GM21576 (cell line): ENCODE results near the gene DLG2.
"Not testable (repeated sequence)": the region's sequence is repeated elsewhere in the genome, so short reads cannot be mapped to it uniquely, and the experiment has no call there.

Experiments used
- ATAC-seq: cut with Tn5 transposase; IDR thresholded peaks from one replicate; pipeline ENCODE4 v1.9.1; 2021; ENCODE audit warnings: mild to moderate bottlenecking, moderate library complexity; ENCODE audit not compliant: unreplicated experiment

DLG2 gene

DNA sequence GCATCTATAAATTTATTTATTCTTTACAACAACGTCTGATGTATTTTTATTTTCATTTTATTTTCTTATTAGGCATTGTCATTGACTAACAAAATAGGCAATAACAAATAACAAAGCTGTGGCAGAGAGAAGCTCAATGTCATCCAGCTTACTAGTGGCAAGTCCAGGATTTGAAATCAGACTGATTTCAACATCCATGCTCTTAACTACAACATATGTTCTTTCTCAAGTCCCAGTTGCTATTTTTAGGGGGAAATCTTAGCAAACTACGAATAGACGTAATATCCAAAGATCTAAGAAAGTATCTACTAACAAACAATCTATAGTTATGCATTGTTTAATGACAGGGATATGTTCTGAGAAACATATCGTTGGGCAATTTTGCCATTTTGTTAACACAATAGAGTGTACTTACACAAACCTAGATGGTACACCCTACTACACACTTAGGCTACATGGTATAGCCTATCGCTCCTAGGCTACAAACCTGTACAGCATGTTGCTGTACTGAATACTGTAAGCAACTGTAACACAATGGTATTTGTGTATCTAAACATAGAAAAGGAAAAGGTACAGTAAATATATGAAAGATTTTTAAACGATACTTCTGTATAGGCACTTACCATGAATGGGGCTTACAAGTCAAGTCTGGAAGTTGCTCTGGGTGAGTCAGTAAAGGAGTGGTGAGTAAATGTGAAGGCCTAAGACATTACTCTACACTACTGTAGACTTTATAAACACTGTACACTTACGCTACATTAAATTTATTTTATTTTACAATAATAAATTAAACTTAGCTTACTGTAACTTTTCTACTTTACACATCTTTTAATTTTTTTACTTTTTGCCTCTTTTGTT, 151.3 kb downstream of the DLG2 start:
- no peak for ATAC-seq

DNA sequence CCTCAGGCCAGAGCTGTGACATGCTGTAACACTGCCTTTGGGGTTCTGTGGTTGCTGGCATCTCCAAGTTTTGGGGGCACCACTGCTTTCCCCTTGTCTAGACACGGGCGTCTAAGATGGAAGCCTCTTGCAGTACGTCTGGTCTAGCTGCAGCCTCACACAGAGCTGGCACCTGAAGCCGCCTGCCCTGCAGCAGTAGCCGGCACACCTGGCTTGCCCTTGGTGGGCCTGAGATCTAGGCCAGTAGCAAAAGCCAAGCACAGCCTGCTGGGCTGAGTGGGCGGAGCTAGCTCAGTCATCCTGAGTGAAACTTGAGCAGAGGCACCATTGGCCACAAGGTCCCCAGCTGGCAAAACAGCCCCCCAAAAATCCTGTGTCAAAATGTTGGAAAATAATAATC, 154.2 kb downstream of the DLG2 start:
- ATAC-seq, result no peak

DNA sequence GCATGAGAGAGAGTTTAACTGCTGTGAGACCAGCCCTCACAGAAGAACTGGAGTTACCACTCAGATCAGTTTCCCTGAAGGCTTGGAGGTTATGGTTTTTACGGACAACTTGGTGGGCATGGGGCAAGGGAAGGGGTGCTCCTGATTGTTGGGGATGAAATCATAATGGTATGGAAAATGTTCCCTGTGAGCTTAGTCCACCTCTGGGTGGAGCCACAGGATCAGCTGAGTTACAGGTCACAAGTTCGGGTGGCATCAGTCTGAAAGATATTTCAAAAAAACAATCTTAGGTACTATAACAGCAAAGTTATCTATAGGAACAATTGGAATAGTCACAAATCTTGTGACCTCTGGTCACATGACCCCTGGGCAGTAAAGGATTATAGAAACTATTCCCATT, 162.9 kb downstream of the DLG2 start:
- ATAC-seq, result no peak

DNA sequence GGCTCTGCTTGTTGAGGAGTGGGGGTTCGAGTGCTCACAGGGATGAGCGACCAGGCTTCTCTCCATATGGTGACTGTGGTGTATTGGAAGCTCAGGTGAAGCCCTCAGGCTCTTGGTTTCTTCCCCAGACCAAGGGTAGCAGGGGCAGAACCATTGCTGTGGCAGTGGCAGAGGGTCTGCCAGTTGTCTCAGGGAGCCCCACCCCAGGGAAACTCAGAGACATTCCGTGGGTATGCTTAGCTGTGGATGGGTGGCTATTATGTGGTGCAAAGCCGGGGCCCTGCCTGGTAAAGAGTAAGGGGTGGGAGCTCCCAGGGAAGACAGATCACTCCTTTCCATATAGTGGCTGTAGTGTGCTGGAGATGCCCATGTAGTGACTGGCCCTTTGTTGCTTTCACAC, 167.8 kb downstream of the DLG2 start:
- no peak for ATAC-seq

DNA sequence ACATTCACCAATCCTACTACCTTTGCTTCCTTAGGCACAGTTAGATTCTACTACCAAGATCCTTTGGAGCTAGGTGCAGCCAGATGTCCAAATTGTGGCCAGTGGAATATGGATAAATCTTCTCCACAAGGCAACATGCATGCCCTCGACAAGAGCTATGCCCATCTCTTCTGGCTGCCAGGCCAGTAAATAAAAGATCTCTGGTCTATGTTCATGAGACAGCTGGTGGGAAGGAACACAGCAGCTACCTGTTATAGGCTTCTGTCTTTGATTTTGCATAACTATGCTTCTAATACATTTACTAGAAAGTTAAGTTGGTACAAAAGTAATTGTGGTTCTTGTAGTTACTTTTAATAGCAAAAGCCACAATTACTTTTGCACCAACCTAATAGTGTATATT, 182.7 kb downstream of the DLG2 start:
- no peak for ATAC-seq

DNA sequence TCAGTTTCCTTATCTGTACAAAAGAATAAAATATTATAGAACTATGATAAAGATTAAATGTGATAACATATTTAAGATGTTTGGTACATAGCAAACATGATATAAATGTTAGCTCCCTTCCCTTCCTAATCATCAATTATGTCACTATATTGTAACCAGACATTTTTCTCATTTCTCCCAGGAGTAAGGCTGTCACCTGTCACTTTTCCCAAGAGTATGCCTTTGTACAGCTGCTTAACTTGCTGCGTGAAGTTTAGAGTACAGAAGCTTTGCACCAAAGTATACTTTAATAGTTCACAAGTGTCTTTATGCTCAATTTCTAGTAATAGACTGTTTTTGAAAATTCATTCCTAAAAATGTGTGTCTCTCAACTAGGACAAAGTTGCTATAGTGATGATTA, 186.9 kb downstream of the DLG2 start:
- no peak for ATAC-seq

DNA sequence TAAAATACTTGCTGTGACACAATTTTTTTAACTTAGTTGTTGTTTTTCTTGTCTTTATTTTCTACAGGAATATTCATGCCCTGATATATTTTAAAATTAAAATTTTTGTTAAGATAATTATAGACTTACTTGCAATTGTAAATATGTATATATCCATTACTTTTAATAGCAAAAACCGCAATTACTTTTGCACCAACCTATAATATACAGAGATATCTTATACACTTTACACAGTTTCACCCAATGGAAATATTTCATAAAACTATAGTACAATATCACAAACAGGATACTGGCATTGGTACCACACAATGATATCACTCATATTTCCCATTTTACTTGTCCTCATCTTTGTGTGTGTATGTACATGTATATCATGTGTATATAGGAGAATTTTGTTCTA, 188.8 kb downstream of the DLG2 start:
- no peak for ATAC-seq

DNA sequence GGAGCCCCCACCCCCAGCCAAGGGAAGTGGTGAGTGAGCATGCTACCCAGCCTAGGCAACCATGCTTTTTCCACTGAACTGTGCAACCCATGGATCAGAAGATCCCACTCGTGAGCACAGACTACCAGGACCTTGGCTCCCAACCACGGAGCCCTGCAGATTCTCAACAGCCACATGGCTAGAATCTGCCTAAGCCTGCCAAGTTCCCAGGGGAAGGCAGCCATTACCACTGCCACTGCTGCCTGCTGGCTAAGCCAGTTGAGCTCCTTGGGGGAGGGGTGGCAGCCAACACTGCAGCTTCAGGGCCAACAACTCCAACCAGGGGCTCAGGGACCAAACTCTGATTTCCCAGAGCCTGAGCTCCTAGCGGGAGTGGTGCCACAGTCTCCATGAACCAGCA, 195.8 kb downstream of the DLG2 start:
- no peak for ATAC-seq

DNA sequence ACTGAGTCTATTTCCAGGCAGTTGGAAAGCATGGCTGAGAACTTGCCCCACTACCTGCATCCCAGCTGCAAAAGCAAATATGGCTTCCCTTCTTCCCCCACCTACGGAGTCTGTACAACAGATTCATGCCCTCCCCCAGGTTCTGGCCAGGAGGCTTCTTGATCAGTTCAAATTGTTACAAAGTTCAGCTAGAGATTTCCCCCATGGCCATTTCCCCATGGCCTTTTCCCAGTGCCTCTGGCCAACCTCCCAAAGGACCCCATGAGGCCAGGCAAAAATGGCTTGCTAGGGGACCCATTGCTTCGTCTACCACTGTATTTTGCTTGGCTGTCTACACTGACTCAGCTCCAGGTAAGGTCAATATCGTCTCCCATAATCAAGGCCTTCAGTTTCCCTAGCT, 203.3 kb downstream of the DLG2 start:
- no peak for ATAC-seq

DNA sequence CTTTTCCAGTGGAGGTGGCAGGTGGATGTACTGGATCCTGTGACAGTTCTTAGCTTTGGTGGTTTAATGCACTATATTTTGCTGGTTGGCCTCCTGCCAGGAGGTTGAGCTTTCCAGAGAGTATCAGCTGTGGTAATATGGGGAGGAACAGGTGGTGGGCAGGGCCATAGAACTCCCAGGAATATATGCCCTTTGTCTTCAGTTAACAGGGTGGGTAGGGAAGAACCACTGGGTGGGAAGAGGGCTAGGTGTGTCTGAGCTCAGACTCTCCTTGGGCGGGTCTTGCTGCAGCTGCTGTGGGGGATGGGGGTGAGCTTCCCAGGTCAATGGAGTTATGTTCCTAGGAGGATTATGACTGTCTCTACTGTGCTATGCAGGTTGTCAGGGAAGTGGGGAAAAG, 203.8 kb downstream of the DLG2 start:
- no peak for ATAC-seq

DNA sequence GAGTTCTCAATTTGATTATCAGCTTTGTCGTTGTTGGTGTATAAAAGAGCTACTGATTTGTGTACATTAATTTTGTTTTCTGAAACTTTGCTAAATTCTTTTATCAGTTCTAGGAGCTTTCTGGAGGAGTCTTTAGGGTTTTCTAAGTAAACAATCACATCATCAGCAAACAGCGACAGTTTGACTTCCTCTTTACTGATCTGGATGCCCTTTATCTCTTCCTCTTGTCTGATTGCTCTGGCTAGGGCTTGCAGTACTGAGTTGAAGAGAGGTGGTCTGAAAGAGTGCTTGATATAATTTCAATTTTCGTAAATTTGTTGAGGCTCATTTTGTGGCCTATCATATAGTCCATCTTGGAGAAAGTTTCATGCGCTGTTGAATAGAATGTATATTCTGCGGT, 213.0 kb downstream of the DLG2 start:
- ATAC-seq, result no peak

DNA sequence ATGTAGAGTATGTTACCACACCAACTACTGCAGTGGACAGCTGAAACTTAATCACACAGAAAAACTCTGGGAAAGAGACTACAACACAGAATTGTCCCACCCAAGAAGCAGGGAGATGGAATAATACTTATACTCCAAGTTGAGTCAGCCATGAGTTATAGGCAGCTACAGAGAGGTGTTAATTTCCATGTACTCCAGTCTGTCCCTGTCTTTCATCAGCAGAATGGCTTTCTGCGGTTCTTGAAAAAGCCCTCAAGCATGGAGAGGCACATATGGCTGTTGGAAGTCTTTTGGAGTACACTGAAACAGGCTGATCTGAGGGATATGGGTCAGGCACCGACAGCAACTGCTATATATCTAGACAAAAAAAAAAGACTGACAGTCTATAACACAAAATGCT, 219.5 kb downstream of the DLG2 start:
- ATAC-seq, result no peak

DNA sequence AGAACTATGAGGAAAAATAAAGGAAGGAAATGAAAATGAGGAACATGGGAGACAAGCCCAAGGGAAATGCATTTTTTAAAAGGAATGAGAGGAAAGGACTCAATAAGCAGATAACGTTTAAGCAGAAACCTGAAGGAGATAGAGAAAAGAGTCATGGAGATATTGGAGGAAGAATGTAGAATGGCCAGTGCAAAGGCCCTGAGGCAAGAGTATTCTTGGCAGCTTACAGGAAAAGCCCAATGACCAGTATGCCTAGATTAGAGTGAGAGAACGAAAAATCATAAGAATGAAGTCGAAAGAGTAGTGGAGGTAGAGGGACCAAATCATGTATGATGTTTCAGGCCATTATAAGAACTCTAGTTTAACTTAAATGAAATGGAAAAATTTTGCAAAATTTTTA, 220.3 kb downstream of the DLG2 start:
- no peak for ATAC-seq

DNA sequence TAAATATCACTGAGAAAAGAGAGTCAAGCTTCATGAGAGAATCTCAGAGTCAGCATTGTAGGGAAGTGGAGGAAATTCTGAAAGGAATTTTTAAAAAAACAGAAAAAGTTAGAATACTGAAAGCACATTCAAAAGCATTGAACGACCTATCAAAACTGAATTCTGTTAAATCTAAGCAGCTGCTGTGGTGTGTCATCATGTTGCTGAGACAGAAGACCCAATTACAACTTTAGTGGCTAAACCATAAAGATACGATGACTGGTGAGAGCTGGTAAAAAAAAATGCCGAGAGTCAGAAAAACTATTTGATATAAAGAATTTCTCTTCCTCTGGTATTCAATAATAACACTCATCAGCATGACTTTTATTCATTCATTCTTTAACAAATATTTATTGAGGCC, 220.8 kb downstream of the DLG2 start:
- no peak for ATAC-seq

DNA sequence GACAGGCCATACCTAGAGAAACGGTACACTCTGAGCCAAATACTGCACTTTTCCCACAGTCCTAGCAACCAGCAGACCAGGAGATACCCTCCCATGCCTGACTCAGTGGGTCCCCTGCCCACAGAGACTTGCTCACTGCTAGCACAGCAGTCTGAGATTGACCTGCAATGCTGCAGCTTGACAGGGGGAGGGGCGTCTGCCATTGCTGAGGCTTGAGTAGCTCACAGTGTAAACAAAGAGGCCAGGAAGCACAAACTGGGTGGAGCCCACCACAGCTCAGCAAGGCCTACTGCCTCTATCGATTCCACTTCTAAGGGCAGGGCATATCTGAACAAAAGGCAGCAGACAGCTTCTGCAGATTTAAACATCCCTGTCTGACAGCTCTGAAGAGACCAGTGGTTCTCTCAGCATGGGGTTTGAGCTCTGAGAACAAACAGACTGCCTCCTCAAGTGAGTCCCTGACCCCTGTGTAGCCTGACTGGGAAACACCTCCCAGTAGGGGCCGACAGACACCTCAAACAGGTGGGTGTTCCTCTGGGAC, 231.6 kb downstream of the DLG2 start:
- not testable (repeated sequence) for ATAC-seq

DNA sequence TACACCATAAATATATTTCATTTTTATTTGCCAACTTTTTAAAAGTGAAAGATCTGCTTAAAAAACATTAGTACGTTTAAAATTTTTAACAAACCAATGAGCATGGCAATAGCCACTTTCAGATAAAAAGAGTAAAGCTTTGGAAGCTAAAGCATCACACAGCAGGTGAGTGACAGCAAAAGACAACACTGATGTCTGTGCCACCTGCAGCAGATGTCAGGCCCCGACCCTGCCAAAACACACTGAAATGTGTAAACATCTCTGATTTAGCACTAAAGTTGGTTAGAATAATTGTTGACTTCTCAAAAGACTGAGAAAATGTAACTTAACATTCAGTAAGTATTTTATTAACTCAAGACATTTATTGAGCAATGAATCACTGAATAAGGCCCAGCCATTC, 232.9 kb downstream of the DLG2 start:
- no peak for ATAC-seq

DNA sequence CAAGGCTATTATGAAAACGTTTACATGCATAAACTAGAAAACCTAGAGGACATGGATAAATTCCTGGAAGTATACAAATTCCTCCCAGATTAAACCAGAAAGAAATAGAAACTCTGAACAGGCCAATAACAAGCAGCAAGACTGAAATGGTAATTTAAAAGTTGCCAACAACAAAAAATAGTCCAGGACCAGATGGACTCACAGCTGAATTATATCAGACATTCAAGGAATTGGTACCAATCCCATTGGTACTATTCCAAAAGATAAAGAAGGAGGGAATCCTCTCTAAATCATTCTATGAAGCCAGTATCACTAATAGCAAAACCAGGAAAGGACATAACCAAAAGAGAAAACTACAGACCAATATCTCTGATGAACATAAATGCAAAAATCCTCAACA, 236.0 kb downstream of the DLG2 start:
- ATAC-seq, result no peak

DNA sequence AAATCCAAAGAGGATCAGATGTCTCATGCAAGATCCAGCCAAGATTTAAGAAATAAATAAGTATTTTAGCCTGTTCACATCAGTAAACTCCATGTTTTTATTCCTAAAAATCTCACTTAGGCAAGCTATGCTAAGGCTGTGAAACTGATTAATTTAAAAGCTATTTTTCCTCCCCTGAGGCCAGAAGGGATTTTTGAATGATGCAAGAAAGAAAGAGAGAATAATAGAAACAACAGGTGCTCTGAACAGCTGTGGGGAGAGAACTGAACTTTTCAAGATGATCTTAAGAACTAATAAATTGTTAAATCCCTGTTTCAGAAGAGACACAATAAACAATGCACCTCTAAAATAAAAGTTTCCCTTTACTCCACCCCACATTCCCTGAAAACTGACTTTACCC, 241.6 kb downstream of the DLG2 start:
- no peak for ATAC-seq

DNA sequence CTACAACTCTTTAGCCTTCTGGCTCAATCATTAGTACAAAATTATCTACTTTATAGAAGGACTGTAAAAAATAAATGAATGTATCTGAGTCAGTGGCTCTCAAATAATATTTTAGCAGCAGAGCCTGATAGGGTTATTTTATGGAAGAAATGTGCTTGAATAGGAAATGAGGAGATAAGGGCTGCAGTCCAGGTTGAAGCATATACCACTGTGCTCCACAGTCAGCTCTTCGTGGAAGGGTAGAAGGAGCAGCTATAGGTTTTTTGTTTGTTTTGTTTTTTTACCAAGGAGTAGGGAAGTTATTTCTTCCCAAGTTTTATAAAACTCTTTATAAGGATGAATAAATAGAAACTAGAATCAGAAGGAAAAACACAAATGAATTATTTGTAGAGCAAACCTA, 242.0 kb downstream of the DLG2 start:
- ATAC-seq, result no peak

DNA sequence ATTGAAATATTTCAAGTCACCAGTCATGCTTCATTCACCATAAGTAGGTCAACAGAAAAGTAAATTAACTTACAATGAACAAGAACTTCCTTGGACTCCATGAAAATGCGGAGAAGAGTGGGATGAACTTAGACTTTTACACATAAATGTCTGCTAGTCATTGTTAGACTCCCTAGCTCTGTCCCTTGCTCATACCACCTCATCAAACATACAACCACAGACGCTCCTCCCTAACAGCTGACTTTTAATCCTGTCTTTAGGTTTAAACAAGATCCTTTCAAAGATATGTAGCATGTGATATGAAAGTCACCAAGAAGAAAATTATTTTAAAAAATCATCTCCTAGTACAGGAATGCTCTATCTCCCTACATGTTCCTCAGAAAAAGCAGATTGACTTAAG, 248.1 kb downstream of the DLG2 start:
- ATAC-seq, result no peak

DNA sequence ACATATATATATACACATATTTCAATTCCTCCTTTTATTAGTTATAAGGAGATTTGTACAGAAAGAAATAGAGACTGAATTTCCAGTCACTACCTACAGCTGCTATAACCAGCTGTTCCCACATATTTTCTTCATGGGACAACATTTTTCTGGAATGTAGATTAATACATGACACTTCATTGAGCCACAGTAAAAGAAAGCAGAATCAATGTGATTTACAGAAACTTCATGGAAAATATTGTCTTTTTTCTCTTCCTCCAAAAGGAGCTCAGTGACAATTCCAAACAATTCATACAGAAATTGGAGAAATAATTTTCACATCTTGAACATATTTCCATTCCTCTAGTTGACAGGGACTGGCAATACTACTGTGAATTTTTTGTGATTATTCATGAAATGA, 249.2 kb downstream of the DLG2 start:
- ATAC-seq, result no peak

DNA sequence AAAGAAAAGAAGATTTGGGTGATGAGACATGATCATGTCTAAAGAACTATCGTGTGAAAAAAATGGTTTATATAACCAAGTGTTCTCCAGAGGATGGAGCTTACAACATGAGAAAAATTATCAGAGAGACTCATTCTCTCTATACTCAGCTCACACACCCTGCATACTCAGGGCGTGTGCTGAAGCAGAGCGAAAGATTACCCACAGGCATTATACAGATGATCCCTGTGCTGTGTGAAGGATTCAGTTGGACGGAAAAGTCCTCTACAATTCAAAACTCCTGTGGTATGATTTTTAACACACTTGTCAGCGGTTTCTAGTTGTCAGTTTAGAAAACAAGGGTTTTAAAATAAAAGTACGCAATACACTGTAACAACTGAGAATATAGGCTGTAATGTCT, 267.3 kb downstream of the DLG2 start:
- no peak for ATAC-seq

DNA sequence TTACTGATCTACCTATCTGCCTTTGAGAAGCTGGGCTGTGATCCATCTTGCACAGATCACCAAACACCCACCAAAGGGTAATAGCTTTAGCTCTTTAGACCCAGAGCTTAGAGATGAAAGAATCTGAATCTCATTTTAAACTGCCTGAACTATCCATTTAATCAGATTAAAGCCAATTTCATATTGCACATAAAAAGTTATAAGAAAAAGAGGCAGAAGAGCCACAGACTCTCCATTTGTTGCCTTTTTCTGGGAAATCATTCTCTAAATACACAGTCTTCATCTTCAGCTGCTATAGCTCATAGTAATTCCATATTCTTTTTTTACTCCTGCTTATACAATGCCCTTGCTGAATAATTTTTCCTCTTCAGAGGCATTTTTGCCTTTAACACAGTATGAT, 271.2 kb downstream of the DLG2 start:
- ATAC-seq, result no peak
